Activated naive CD4-positive, alpha-beta T cell treated with anti-CD3 and anti-CD28 coated beads, Interleukin-2, amount 50 U/mL, for 72 hours (primary cell): ENCODE measurements around the gene USP3. TPM values are rescaled to one million over a fixed set of nuclear protein-coding genes. Genes with fewer than 3 reads are reported as not detected.
A peak's percentile ranks its signal among the peaks of the same experiment; 100 is the strongest.

Experiments used
- ATAC-seq, 2 donors: fragments of 150-1000 bp; cut with Tn5 transposase; 2 replicates each; pipeline ENCODE4 v1.10.0; 2021; ENCODE audit warnings: mild to moderate bottlenecking in 2 of 2, moderate library complexity in 2 of 2
- DNase-seq, 2 donors: peaks; one replicate each; pipeline ENCODE4 v3.0.0; 2021 to 2022; ENCODE audit warnings: low spot score in 2 of 2
- H3K27ac Mint-ChIP-seq, 2 donors: one replicate each; pipeline ENCODE4 v1.8.0; 2022; ENCODE audit warnings: mild to moderate bottlenecking in 2 of 2, mixed read lengths in 2 of 2
- H3K36me3 Mint-ChIP-seq, 2 donors: one replicate each; pipeline ENCODE4 v1.8.0; 2022; ENCODE audit warnings: mixed read lengths in 2 of 2
- H3K9me3 Mint-ChIP-seq, 2 donors: one replicate each; pipeline ENCODE4 v1.8.0; 2022; ENCODE audit warnings: mixed read lengths in 2 of 2
- total RNA-seq, 2 donors: library from RNA; stranded (reverse); gene quantifications; one replicate each; pipeline ENCODE4 v1.2.3, GENCODE V29; 2022

Gene USP3
- total RNA-seq, 2 donors from 2014 or later = 71.4 to 81.4 TPM

GRCh38 chr15:63538876-63539275 is 34.5 kb downstream of the USP3 start:
- no peak for ATAC-seq
- Mint-ChIP-seq H3K9me3 (no peaks in the 10 kb centered on the region), H3K27ac (no peak overlapping the region), H3K36me3 (peaks cover 0 to 7% of the 10 kb centered on the region in 2 donors)
- DNase-seq = no peak

DNA sequence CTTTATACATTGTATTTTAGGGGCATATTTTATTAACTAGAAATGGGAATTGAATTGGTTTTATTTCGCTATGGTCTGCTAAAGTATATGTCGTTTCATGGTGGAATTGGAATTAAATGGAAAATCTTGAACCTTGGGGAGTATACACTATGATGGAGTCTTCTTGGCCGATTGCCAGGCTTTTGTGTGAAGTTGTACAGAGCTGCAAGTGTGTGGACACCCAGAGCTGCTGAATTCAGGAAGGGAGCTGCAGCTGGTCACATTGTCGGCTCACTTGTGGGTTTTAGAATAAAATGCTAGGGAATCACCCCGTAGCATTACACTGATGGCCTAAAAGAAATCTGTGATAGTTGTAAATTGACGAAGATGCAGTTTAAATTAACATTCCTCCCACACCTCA is 35.1 kb downstream of the USP3 start:
- H3K36me3 Mint-ChIP-seq = peaks cover 0 to 7% of the 10 kb centered on the region in 2 donors
- DNase-seq = no peak
- H3K9me3 Mint-ChIP-seq = no peaks in the 10 kb centered on the region
- no peak overlapping the region for H3K27ac Mint-ChIP-seq
- ATAC-seq = no peak

- DNase-seq (no peak), ATAC-seq (no peak)
- Mint-ChIP-seq H3K9me3 (no peaks in the 10 kb centered on the region), H3K36me3 (peaks cover 0 to 7% of the 10 kb centered on the region in 2 donors), H3K27ac (no peak overlapping the region)
These were observed 35.6 kb downstream of the USP3 start for GRCh38 chr15:63539998-63540397.

DNA sequence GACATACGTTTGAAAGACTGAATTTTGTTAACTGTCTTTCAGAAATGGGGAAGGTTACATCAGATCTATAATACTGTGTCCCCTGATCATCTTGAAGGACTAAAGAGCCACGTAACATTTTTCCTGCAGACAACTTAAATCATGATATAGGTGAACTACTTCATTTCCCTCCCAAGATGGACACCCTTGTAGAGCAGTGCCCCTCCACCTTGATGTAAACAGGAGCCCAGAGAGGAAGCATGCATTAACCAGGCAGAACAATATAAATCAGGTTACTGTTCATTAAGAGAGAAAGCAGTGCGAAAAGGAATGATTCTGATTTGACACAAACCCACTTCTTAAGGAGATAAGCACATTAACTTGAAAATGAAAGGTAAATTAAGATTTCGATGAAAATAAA is 36.1 kb downstream of the USP3 start:
- no peak for DNase-seq
- Mint-ChIP-seq H3K9me3 (no peaks in the 10 kb centered on the region), H3K27ac (no peak overlapping the region), H3K36me3 (peaks cover 0 to 7% of the 10 kb centered on the region in 2 donors)
- no peak for ATAC-seq

DNA sequence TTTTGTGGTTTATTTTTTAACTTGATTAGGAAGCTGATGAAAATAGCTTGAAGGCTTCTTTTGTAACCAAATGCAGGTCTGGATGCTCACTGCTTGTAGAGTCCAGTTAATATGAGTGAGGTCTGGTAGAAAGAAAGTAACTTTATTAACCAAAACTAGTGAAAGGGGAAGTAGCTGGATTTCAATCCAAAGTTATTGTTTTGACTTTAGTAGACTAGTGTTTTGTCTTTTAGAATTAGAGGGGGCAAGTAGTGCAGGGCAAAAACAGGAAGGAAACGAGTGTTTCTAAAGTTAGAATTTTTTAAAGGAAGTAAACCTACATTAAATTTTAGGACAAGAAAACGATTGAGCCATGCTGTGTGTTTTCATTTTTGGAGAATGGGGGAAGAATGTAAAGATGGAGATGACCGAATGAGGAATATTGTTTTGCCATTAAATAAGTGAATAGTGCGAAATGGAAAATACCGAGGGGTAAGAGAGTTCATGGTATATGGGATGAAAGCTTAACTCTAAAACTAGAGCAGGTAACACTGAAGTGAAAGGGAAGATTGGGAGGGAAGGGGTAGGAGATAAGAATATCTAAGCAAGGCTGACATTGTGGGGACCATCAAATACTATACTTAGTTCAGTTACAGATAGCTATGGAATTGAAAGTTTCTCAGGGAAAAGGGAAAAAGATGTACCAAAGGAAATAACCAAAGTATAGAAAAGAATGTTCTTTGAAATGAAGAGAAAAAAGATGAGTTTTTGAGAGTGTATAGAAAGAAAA is 40.0 kb downstream of the USP3 start:
- Mint-ChIP-seq H3K27ac (peak overlapping the region; percentile 34 to 49), H3K36me3 (peaks cover 0 to 7% of the 10 kb centered on the region in 2 donors), H3K9me3 (no peaks in the 10 kb centered on the region)
- ATAC-seq = no peak
- DNase-seq = no peak

GRCh38 chr15:63545520-63545919 is 41.1 kb downstream of the USP3 start:
- no peak for ATAC-seq
- H3K9me3 Mint-ChIP-seq = no peaks in the 10 kb centered on the region

DNA sequence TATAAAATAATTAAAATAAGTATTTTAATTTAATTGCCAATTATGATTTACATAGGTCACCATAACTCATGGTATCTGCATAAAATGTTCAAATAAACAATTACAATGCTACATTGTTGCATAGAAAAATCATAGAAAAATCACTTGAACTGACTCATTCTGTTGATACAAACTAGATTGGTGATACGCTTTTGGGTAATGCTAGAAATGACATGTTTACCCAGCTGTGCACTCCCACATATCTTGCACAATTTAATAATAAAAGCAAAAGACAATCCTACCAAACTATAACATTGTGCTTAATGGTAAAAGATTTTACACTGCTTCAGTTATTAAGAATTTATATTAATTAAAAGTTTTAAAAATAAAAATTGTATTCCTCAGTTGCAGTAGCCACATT is 47.0 kb downstream of the USP3 start:
- Mint-ChIP-seq H3K36me3 (peaks cover 0 to 23% of the 10 kb centered on the region in 2 donors), H3K27ac (no peak overlapping the region), H3K9me3 (no peaks in the 10 kb centered on the region)
- ATAC-seq (no peak), DNase-seq (no peak)

More at GRCh38 chr15:63545520-63545919, 41.1 kb downstream of the USP3 start:
- H3K36me3 Mint-ChIP-seq = peaks cover 0 to 12% of the 10 kb centered on the region in 2 donors
- DNase-seq = no peak
- no peak overlapping the region for H3K27ac Mint-ChIP-seq

- DNase-seq (no peak), ATAC-seq (peak; percentile 71 to 76)
- Mint-ChIP-seq H3K27ac (peak overlapping the region; percentile 12 to 68), H3K36me3 (peaks cover 0 to 41% of the 10 kb centered on the region in 2 donors), H3K9me3 (no peaks in the 10 kb centered on the region)
These were observed 49.0 kb downstream of the USP3 start for GRCh38 chr15:63553388-63553791.

GRCh38 chr15:63554337-63554927 is 50.0 kb downstream of the USP3 start:
- H3K27ac Mint-ChIP-seq = peak overlapping the region in 1 of 2 donors; percentile 14
- ATAC-seq (peak; percentile 47 to 57), DNase-seq (no peak)
- H3K36me3 Mint-ChIP-seq = peaks cover 4 to 48% of the 10 kb centered on the region in 2 donors
- no peaks in the 10 kb centered on the region for H3K9me3 Mint-ChIP-seq

DNA sequence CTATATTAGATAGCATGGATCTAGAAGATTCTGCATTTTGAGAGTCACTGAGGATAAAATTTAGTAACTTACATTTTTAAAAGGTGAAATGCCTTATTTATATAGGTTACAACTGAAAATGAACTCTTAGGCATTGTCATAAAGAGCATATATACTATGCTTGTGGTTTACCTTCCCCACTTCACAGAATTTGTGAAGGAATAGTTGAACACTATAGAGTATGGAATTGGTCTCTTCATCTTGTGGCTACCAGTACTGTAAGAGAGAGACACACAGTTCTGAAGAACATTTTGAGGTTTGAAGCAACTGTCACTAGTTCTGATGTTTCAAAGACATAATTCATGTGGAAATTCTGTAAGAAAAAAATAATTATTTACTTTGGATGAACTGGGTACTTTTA is 51.1 kb downstream of the USP3 start:
- DNase-seq = no peak
- Mint-ChIP-seq H3K9me3 (no peaks in the 10 kb centered on the region), H3K36me3 (peaks cover 5 to 49% of the 10 kb centered on the region in 2 donors), H3K27ac (peak overlapping the region in 1 of 2 donors; percentile 74)
- peak; percentile 65 to 70 for ATAC-seq

GRCh38 chr15:63556246-63556645 is 51.9 kb downstream of the USP3 start:
- Mint-ChIP-seq H3K36me3 (peaks cover 11 to 55% of the 10 kb centered on the region in 2 donors), H3K9me3 (no peaks in the 10 kb centered on the region), H3K27ac (no peak overlapping the region)
- DNase-seq (no peak), ATAC-seq (no peak)

GRCh38 chr15:63556736-63557135 is 52.3 kb downstream of the USP3 start:
- ATAC-seq = no peak
- H3K27ac Mint-ChIP-seq = no peak overlapping the region

GRCh38 chr15:63559753-63560152 is 55.4 kb downstream of the USP3 start:
- Mint-ChIP-seq H3K36me3 (peaks cover 22 to 61% of the 10 kb centered on the region in 2 donors), H3K9me3 (no peaks in the 10 kb centered on the region), H3K27ac (peak overlapping the region; percentile 15 to 59)
- ATAC-seq = no peak
- no peak for DNase-seq

More at GRCh38 chr15:63556736-63557135, 52.3 kb downstream of the USP3 start:
- peaks cover 16 to 59% of the 10 kb centered on the region in 2 donors for H3K36me3 Mint-ChIP-seq
- DNase-seq = no peak
- H3K9me3 Mint-ChIP-seq = no peaks in the 10 kb centered on the region

- DNase-seq = peak; percentile 60 to 84
- ATAC-seq = peak; percentile 94 to 98
- Mint-ChIP-seq H3K36me3 (peaks cover 22 to 52% of the 10 kb centered on the region in 2 donors), H3K27ac (peak overlapping the region; percentile 59 to 72), H3K9me3 (no peaks in the 10 kb centered on the region)
These were observed 56.5 kb downstream of the USP3 start for GRCh38 chr15:63560741-63561448.

GRCh38 chr15:63564093-63564492 is 59.7 kb downstream of the USP3 start:
- Mint-ChIP-seq H3K9me3 (no peaks in the 10 kb centered on the region), H3K27ac (no peak overlapping the region), H3K36me3 (peaks cover 21 to 39% of the 10 kb centered on the region in 2 donors)
- no peak for DNase-seq
- ATAC-seq = no peak

GRCh38 chr15:63565536-63566186 is 61.3 kb downstream of the USP3 start:
- DNase-seq (no peak), ATAC-seq (no peak)
- Mint-ChIP-seq H3K36me3 (peaks cover 17 to 29% of the 10 kb centered on the region in 2 donors), H3K27ac (no peak overlapping the region), H3K9me3 (no peaks in the 10 kb centered on the region)
